Activated T-cell treated with anti-CD3 and anti-CD28 coated beads for 24 hours (primary cell): ENCODE results near the gene TPSAB1.
"Not testable (repeated sequence)": the region's sequence is repeated elsewhere in the genome, so short reads cannot be mapped to it uniquely, and the experiment has no call there.

ENCODE experiments used
- DNase-seq: peaks from one replicate; pipeline ENCODE4 v3.0.0-alpha.2; 2020; ENCODE audit warnings: low read depth

TPSAB1 gene

DNA sequence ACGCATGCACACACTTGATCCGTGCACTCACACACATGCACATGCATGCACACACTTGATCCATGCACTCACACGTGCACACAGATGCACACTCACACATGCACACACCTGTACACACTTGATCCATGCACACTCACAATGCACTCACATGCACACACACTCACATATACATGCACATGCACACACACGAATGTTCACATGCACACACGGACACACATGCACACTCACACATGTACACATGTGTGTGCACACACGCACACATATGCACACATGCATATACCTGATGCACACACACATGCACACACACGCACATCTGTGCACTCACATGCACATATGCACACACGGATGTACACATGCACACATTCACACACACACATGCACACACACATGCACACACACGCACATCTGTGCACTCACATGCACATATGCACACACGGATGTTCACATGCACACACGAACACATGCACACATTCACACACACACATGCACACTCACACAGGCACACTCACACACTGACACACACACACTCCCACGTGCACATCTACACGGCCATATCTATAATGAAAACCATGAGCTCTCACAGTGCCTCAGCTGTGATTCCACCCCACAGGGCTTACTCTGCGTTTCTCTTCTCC, 7.5 kb downstream of the TPSAB1 start:
- not testable (repeated sequence) for DNase-seq

- DNase-seq, result not testable (repeated sequence)
Measured at GRCh38 chr16:1249031-1249755, 8.7 kb downstream of the TPSAB1 start.

- not testable (repeated sequence) for DNase-seq
Measured at GRCh38 chr16:1253701-1254364, 13.3 kb downstream of the TPSAB1 start.

GRCh38 chr16:1254821-1255220, 14.3 kb downstream of the TPSAB1 start:
- not testable (repeated sequence) for DNase-seq

- not testable (repeated sequence) for DNase-seq
Measured at GRCh38 chr16:1255276-1256122, 15.0 kb downstream of the TPSAB1 start, which contains the start of gene TPSD1. TSS of gene TPSD1 (plus strand) at chr16:1256069. CDS start at chr16:1256281, 212 bp downstream.

DNA sequence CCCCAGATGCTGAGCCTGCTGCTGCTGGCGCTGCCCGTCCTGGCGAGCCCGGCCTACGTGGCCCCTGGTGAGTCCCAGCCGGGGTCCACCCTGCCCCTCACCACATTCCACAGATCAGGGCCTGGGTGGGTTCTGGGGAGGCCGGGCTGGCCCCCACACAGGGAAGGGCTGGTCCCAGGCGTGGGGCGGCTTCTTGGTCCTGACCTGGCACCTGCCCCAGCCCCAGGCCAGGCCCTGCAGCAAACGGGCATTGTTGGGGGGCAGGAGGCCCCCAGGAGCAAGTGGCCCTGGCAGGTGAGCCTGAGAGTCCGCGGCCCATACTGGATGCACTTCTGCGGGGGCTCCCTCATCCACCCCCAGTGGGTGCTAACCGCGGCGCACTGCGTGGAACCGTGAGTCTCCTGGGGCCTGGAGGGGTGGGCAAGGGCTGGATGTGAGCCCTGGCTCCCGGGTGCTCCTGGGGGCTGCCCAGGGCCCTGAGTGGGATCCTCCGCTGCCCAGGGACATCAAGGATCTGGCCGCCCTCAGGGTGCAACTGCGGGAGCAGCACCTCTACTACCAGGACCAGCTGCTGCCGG, 15.9 kb downstream of the TPSAB1 start:
- not testable (repeated sequence) for DNase-seq

DNA sequence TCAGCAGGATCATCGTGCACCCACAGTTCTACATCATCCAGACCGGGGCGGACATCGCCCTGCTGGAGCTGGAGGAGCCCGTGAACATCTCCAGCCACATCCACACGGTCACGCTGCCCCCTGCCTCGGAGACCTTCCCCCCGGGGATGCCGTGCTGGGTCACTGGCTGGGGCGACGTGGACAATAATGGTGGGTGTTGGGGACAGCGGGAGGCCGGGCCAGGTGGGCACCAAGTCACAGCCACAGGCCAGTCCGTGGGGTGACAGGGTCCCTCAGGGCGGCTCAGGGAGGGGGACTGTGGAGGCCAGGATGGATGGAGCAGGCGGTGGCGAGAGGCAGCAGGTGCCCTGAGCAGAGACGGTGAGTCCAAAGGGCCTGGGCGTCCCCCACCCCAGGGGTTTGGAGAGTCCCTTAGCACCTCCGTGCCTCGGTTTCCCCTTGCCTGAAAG, 16.4 kb downstream of the TPSAB1 start:
- DNase-seq, result no peak

GRCh38 chr16:1257561-1258224, 17.2 kb downstream of the TPSAB1 start:
- DNase-seq, result no peak

GRCh38 chr16:1258225-1258600, 17.7 kb downstream of the TPSAB1 start:
- DNase-seq, result no peak

DNA sequence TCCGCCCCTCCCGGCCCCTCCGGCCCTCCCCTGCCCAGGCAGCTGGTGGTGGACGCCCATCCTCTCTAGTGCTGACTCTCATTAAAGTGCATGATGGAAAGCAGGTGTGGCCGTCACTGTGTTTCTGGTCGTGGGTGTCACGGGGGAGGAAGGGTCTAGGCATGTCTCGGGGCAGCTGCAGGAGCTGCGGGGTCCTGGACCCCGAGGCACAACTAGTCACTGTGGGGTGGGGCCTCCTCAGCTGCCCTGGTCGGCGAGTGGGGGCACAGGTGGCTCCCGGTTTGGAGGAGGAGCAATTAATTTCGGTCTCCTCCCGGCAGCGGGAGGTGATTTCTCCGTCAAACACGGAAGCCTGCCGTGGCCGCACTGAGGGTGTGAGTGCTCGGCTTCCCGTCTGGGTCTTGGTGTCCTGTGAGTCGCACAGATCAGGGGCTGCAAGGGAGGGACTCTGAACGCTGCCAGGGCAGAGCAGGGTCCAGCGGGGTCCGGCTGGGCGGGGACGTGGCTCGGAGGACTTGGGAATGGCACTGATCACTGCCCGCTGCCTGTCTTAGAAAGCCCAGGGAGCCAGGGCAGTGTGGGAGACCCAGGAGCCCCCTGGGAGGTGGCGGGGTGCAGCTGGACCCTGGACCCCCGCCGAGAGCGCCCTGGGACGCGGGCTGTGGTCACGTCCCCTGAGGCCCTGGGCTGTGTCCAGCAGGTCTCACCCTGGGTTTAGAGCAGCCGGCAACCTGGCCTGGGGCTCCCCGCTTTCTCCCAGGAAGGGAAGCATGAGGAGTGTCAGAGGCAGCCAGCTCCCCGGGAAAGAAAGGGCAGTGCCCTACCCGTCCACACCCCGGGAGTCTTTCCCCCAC, 18.6 kb downstream of the TPSAB1 start:
- no peak for DNase-seq

DNA sequence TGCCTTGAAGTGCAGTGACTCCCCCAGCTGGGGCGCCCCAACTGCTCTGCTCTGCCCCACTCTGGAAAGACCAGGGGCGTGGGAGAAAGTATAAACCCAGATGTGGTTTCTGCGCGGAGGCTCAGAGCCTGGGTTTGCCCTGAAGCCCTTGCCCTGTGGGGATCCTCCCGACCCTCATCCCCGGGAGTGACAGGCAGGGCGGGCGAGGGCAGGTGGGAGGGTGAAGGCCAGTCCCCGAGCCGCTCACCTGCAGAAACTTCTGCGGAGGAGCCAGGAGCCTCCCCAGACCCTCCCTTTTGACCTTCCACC, 19.2 kb downstream of the TPSAB1 start:
- no peak for DNase-seq

GRCh38 chr16:1260101-1260680, 19.7 kb downstream of the TPSAB1 start:
- DNase-seq, result no peak

DNA sequence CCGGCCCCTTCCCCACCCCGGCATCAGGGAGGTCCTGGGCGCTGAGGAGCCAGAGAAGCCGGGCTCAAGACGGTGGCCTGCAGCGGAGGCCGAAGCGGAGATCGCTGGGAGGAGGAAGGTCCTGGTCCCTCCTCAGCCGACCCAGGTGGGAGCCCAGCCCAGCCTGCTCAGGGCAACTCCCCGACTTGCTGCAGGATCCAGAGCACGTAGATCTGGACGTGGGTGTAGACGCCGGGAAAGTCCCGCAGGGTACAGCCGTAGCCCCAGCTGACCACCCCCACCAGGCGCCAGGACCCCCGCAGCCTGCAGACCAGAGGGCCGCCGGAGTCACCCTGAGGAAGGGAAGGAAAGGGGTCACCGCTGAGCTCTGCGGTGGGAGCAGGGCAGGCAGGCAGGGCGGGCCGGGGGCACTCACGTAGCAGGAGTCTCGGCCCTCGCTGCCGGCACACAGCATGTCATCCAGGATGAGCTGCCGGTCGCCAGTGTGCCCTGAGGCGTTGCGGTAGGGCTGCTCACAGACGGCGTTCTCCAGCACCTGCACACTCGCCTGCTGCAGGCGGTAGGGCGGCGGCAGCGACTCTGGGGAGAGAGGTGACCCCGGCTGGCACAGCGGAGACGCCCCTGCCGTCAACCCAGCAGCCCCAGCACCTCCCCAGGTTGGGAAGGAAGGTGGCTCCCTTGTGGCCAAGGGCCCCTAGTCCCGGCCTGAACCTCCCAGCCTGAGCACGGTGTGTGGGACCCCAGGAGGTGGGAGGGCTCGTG, 20.8 kb downstream of the TPSAB1 start:
- DNase-seq, result no peak

DNA sequence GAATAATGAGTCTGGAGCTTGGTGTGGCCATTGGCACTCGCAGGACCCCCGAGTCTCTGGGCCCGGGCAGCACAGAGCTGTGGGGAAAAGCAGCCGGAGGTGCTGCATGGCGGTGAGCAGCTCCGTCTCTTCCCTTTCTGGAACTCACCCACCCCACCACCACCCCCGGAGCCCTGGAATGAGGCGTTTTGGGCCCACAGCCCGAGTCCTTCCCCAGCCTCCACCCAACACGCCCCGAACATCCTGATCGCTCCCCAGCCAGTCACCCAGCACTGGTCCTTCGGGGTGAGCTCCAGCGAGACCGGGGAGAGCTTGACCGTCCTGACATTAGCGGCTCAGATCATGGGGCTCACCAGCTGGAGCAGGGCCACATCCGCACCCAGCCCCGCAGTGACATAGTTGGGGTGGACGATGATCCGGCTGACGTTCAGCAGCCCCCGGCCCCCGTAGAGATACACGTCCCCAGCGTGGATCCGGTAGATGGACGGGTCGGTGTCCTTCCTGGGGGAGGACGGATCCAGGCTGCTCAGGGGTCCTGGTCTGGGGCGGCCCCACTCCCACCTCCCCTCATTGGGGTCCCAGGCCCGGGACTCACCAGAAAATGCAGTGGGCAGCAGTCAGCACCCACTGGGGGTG, 21.8 kb downstream of the TPSAB1 start:
- no peak for DNase-seq

DNA sequence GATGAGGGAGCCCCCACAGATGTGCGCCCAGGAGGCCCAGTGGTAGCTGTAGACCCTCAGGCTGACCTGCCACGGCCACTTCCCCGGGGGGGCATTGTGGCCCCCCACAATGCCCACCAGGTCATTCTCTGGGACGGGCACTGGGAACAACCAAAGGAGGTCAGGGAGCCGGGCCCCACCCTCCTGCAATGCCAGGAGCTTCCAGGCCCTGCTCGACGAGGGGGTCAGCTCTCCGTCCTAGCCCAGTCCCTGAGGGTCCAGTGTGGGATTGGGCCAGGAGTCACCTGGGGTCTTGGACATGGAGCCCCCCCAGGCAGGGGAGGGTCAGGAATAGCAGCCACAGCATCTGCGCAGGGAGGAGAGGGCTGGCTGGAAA, 22.3 kb downstream of the TPSAB1 start:
- no peak for DNase-seq

DNA sequence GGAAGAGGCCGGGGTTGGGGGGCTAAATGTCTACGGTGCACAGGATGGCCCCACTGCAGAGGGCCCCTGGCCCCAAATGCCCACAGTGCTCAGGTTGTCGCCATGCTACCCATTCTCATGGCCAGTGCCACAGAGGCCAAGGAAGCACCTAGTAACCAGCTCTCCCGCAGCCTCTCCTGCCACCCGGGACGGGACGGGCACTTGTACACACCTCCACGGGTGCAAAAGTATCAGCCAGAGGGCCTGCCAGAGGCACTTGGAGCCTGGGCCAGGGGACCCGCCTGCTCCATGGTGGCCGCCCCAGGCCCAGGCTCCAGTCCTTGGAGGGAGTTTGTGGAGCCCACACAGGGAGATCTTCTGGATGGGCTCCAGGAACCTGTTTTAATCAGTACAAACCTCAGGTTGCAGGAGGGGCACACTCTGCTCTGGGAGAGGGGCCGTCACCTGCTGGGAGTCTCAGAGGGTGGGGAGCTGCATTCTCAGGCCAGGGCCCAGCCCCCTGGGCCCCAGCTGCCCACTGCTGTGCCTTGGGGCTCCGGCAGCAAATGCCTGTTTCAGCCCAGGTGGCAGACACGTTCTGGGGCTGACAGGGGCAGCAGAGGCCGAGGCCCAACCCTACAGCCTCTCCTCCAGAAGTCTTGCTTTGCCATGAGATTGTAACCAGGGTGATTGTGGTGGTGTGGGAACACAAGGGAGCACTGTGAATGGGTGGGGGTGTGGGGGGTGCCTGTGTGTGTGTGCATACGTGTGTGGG, 23.3 kb downstream of the TPSAB1 start:
- DNase-seq, result no peak

GRCh38 chr16:1264345-1265089, 24.0 kb downstream of the TPSAB1 start:
- DNase-seq, result no peak
